HEK293 (cell line): ENCODE results near the gene ACOX2.

Source experiments
- GLIS1 ChIP-seq: fragments of 450-650 bp; formaldehyde crosslinking; IDR thresholded peaks from 2 replicates; pipeline ENCODE4 v1.5.1; 2016; ENCODE audit warnings: missing biosample characterization, missing genetic modification characterization
- KLF1 ChIP-seq: fragments of 450-650 bp; formaldehyde crosslinking; IDR thresholded peaks from 2 replicates; pipeline ENCODE4 v1.5.1; 2016; ENCODE audit warnings: missing biosample characterization, missing genetic modification characterization
- SP2 ChIP-seq: fragments of 450-650 bp; formaldehyde crosslinking; IDR thresholded peaks from 2 replicates; pipeline ENCODE4 v1.5.1; 2016; ENCODE audit warnings: missing biosample characterization, missing genetic modification characterization
- TSHZ1 ChIP-seq: fragments of 450-650 bp; formaldehyde crosslinking; IDR thresholded peaks from 2 replicates; pipeline ENCODE4 v1.5.1; 2016; ENCODE audit warnings: missing biosample characterization, missing genetic modification characterization, borderline replicate concordance
- WT1 ChIP-seq: fragments of 450-650 bp; formaldehyde crosslinking; IDR thresholded peaks from 2 replicates; pipeline ENCODE4 v1.5.1; 2016; ENCODE audit warnings: missing biosample characterization, missing genetic modification characterization
- ZIC2 ChIP-seq: fragments of 450-650 bp; formaldehyde crosslinking; IDR thresholded peaks from 2 replicates; pipeline ENCODE4 v1.5.1; 2016; ENCODE audit warnings: missing biosample characterization, missing genetic modification characterization
- ZNF121 ChIP-seq: fragments of 450-650 bp; formaldehyde crosslinking; IDR thresholded peaks from 2 replicates; pipeline ENCODE4 v1.5.1; 2016; ENCODE audit warnings: missing biosample characterization, missing genetic modification characterization
- ZNF133 ChIP-seq: fragments of 450-650 bp; formaldehyde crosslinking; IDR thresholded peaks from 2 replicates; pipeline ENCODE4 v1.5.1; 2016; ENCODE audit warnings: missing biosample characterization, missing genetic modification characterization
- ZNF140 ChIP-seq: fragments of 450-650 bp; formaldehyde crosslinking; IDR thresholded peaks from 2 replicates; pipeline ENCODE4 v1.5.1; 2016; ENCODE audit warnings: missing biosample characterization, missing genetic modification characterization
- ZNF2 ChIP-seq: fragments of 450-650 bp; formaldehyde crosslinking; IDR thresholded peaks from 2 replicates; pipeline ENCODE4 v1.5.1; 2016; ENCODE audit warnings: missing biosample characterization, missing genetic modification characterization
- ZNF202 ChIP-seq: fragments of 450-650 bp; formaldehyde crosslinking; IDR thresholded peaks from 2 replicates; pipeline ENCODE4 v1.5.1; 2016; ENCODE audit warnings: missing biosample characterization, missing genetic modification characterization, borderline replicate concordance
- ZNF292 ChIP-seq: fragments of 450-650 bp; formaldehyde crosslinking; IDR thresholded peaks from 2 replicates; pipeline ENCODE4 v1.5.1; 2016; ENCODE audit warnings: low read depth, missing biosample characterization, missing genetic modification characterization, borderline replicate concordance
- ZNF324 ChIP-seq: fragments of 450-650 bp; formaldehyde crosslinking; IDR thresholded peaks from 2 replicates; pipeline ENCODE4 v1.5.1; 2016; ENCODE audit warnings: missing biosample characterization, missing genetic modification characterization
- ZNF341 ChIP-seq: fragments of 450-650 bp; formaldehyde crosslinking; IDR thresholded peaks from 2 replicates; pipeline ENCODE4; 2016; ENCODE audit warnings: low read depth, missing biosample characterization, missing genetic modification characterization
- ZNF350 ChIP-seq: fragments of 450-650 bp; formaldehyde crosslinking; IDR thresholded peaks from 2 replicates; pipeline ENCODE4 v1.5.0; 2017; ENCODE audit warnings: missing biosample characterization, mild to moderate bottlenecking, missing genetic modification characterization
- ZNF404 ChIP-seq: fragments of 450-650 bp; formaldehyde crosslinking; IDR thresholded peaks from 2 replicates; pipeline ENCODE4 v1.5.1; 2017; ENCODE audit warnings: missing biosample characterization, missing genetic modification characterization
- ZNF433 ChIP-seq: fragments of 450-650 bp; formaldehyde crosslinking; IDR thresholded peaks from 2 replicates; pipeline ENCODE4 v1.5.1; 2016; ENCODE audit warnings: missing biosample characterization, missing genetic modification characterization, low read depth
- ZNF548 ChIP-seq: fragments of 450-650 bp; formaldehyde crosslinking; IDR thresholded peaks from 2 replicates; pipeline ENCODE4 v1.5.1; 2016; ENCODE audit warnings: missing biosample characterization, missing genetic modification characterization
- ZNF549 ChIP-seq: fragments of 450-650 bp; IDR thresholded peaks from 2 replicates; pipeline ENCODE4 v1.5.1; 2018; ENCODE audit warnings: missing biosample characterization, missing genetic modification characterization, mild to moderate bottlenecking, inconsistent platforms, moderate library complexity
- ZNF555 ChIP-seq: fragments of 450-650 bp; formaldehyde crosslinking; conservative IDR thresholded peaks from 2 replicates; pipeline ENCODE4 v1.5.1; 2017; ENCODE audit warnings: missing biosample characterization, mild to moderate bottlenecking, missing genetic modification characterization, inconsistent platforms
- ZNF585B ChIP-seq: fragments of 450-650 bp; formaldehyde crosslinking; IDR thresholded peaks from 2 replicates; pipeline ENCODE4 v1.5.1; 2016; ENCODE audit warnings: missing biosample characterization, missing genetic modification characterization
- ZNF596 ChIP-seq: fragments of 450-650 bp; IDR thresholded peaks from 2 replicates; pipeline ENCODE4 v1.5.0; 2018; ENCODE audit warnings: missing biosample characterization, mild to moderate bottlenecking, missing genetic modification characterization, moderate library complexity
- ZNF600 ChIP-seq: fragments of 450-650 bp; formaldehyde crosslinking; IDR thresholded peaks from 2 replicates; pipeline ENCODE4 v1.5.1; 2016; ENCODE audit warnings: missing biosample characterization, missing genetic modification characterization
- ZNF621 ChIP-seq: fragments of 450-650 bp; formaldehyde crosslinking; IDR thresholded peaks from 2 replicates; pipeline ENCODE4 v1.5.1; 2017; ENCODE audit warnings: missing biosample characterization, missing genetic modification characterization
- ZNF626 ChIP-seq: fragments of 450-650 bp; sonication (Bioruptor Pico); formaldehyde crosslinking; IDR thresholded peaks from 2 replicates; pipeline ENCODE4 v1.5.1; 2018; ENCODE audit warnings: missing biosample characterization, missing genetic modification characterization, inconsistent platforms
- ZNF660 ChIP-seq: fragments of 450-650 bp; IDR thresholded peaks from 2 replicates; pipeline ENCODE4 v1.5.1; 2018; ENCODE audit warnings: missing biosample characterization, mild to moderate bottlenecking, missing genetic modification characterization
- ZNF677 ChIP-seq: fragments of 450-650 bp; IDR thresholded peaks from 2 replicates; pipeline ENCODE4 v1.5.0; 2018; ENCODE audit warnings: missing biosample characterization, mild to moderate bottlenecking, missing genetic modification characterization, moderate library complexity
- ZNF692 ChIP-seq: fragments of 450-650 bp; formaldehyde crosslinking; IDR thresholded peaks from 2 replicates; pipeline ENCODE4 v1.5.1; 2016; ENCODE audit warnings: missing biosample characterization, missing genetic modification characterization
- ZNF76 ChIP-seq: fragments of 450-650 bp; formaldehyde crosslinking; IDR thresholded peaks from 2 replicates; pipeline ENCODE4; 2016; ENCODE audit warnings: low read depth, missing biosample characterization, missing genetic modification characterization, borderline replicate concordance
- ZNF777 ChIP-seq: fragments of 450-650 bp; formaldehyde crosslinking; IDR thresholded peaks from 2 replicates; pipeline ENCODE4 v1.5.1; 2017; ENCODE audit warnings: missing biosample characterization, missing genetic modification characterization, borderline replicate concordance
- ZNF843 ChIP-seq: fragments of 450-650 bp; formaldehyde crosslinking; IDR thresholded peaks from 2 replicates; pipeline ENCODE4 v1.5.1; 2016; ENCODE audit warnings: missing biosample characterization, missing genetic modification characterization
- TF ChIP-seq, protein P1 (sequence below): fragments of 450-650 bp; formaldehyde crosslinking; IDR thresholded peaks from 2 replicates; pipeline ENCODE4 v1.5.1; 2016; ENCODE audit warnings: missing biosample characterization, missing genetic modification characterization
- TF ChIP-seq, protein P2 (sequence below): fragments of 450-650 bp; formaldehyde crosslinking; IDR thresholded peaks from 2 replicates; pipeline ENCODE4 v1.5.1; 2016; ENCODE audit warnings: missing biosample characterization, missing genetic modification characterization

ACOX2 gene

GRCh38 chr3:58492494-58492905, 44.5 kb downstream of the ACOX2 start (continued):
- TF ChIP-seq ZIC2 (tag by site-specific recombination) (peak; percentile 81), ZNF404 (tag by site-specific recombination) (no peak), ZNF292 (tag by site-specific recombination) (no peak), ZNF121 (tag by site-specific recombination) (no peak), WT1 (tag by site-specific recombination) (no peak), ZNF548 (no peak), KLF1 (tag by site-specific recombination) (no peak), GLIS1 (tag by site-specific recombination) (no peak; the same call in 1 of the 2 replicates), ZNF692 (0 out of 2 replicates have a peak, but pooled peaks have one; percentile 34), ZNF2 (tag by site-specific recombination) (peak; percentile 20; the same call in 1 of the 2 replicates), TSHZ1 (tag by site-specific recombination) (no peak), ZNF341 (no peak), ZNF596 (tag by site-specific recombination) (no peak), ZNF555 (tag by site-specific recombination) (no peak), ZNF600 (tag by site-specific recombination) (peak; percentile 35; the same call in 1 of the 2 replicates), ZNF350 (tag by site-specific recombination) (no peak), ZNF660 (tag by site-specific recombination) (no peak), ZNF133 (no peak), ZNF433 (tag by site-specific recombination) (no peak), ZNF549 (tag by site-specific recombination) (no peak), SP2 (tag by site-specific recombination) (peak; percentile 21; the same call in 1 of the 2 replicates), ZNF843 (tag by site-specific recombination) (no peak), ZNF585B (tag by site-specific recombination) (no peak), ZNF140 (tag by site-specific recombination) (no peak), ZNF324 (no peak), ZNF202 (tag by site-specific recombination) (no peak), ZNF76 (tag by site-specific recombination) (no peak), ZNF677 (tag by site-specific recombination) (no peak), ZNF777 (tag by site-specific recombination) (no peak), ZNF621 (no peak), ZNF626 (tag by site-specific recombination) (no peak)
- TF ChIP-seq, protein P1, sequence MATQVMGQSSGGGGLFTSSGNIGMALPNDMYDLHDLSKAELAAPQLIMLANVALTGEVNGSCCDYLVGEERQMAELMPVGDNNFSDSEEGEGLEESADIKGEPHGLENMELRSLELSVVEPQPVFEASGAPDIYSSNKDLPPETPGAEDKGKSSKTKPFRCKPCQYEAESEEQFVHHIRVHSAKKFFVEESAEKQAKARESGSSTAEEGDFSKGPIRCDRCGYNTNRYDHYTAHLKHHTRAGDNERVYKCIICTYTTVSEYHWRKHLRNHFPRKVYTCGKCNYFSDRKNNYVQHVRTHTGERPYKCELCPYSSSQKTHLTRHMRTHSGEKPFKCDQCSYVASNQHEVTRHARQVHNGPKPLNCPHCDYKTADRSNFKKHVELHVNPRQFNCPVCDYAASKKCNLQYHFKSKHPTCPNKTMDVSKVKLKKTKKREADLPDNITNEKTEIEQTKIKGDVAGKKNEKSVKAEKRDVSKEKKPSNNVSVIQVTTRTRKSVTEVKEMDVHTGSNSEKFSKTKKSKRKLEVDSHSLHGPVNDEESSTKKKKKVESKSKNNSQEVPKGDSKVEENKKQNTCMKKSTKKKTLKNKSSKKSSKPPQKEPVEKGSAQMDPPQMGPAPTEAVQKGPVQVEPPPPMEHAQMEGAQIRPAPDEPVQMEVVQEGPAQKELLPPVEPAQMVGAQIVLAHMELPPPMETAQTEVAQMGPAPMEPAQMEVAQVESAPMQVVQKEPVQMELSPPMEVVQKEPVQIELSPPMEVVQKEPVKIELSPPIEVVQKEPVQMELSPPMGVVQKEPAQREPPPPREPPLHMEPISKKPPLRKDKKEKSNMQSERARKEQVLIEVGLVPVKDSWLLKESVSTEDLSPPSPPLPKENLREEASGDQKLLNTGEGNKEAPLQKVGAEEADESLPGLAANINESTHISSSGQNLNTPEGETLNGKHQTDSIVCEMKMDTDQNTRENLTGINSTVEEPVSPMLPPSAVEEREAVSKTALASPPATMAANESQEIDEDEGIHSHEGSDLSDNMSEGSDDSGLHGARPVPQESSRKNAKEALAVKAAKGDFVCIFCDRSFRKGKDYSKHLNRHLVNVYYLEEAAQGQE (tag by site-specific recombination) = no peak
- TF ChIP-seq, protein P2, sequence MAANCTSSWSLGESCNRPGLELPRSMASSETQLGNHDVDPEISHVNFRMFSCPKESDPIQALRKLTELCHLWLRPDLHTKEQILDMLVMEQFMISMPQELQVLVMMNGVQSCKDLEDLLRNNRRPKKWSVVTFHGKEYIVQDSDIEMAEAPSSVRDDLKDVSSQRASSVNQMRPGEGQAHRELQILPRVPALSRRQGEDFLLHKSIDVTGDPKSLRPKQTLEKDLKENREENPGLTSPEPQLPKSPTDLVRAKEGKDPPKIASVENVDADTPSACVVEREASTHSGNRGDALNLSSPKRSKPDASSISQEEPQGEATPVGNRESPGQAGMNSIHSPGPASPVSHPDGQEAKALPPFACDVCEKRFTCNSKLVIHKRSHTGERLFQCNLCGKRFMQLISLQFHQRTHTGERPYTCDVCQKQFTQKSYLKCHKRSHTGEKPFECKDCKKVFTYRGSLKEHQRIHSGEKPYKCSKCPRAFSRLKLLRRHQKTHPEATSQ = no peak
